A549 (cell line): Measurements from ENCODE around the gene SOX15. TPM values are rescaled to one million over a fixed set of nuclear protein-coding genes. Genes with fewer than 3 reads are reported as not detected.

ENCODE experiments used
- ATAC-seq, 2 experiments: fragments of 200-7000 bp in 1 of 2; fragments of >200 bp in 1 of 2; cut with Nextera tagmentation in 1 of 2; cut with Tn5 transposase in 1 of 2; 3 replicates each; pipeline versions ENCODE4 v1.8.0 to v1.9.1; 2018 to 2020; ENCODE audit warnings: mild to moderate bottlenecking in 1 of 2, moderate library complexity in 1 of 2
- CTCF ChIA-PET: fragments of 300-600 bp; sonication (Branson Sonifier 250); formaldehyde crosslinking; extraction: SDS; loops from one replicate; lab custom pipeline; 2021; ENCODE audit warnings: antibody characterized with exemption, inconsistent platforms; lab: Yijun Ruan, JAX
- POLR2A ChIA-PET: fragments of 350-600 bp; formaldehyde crosslinking; extraction: SDS; loops from one replicate; lab custom pipeline; 2021; ENCODE audit warnings: antibody characterized with exemption, inconsistent platforms; lab: Yijun Ruan, JAX
- DNase-seq, 2 experiments: peaks; one replicate each; pipeline versions ENCODE4 v3.0.0 to v3.0.0-alpha.2; 2011 to 2016; ENCODE audit warnings: low read depth in 1 of 2, low spot score in 1 of 2
- FAIRE-seq: peaks from 2 replicates; lab custom pipeline; 2011; peaks lifted over from hg19 to GRCh38; lab: Jason Lieb, UNC
- H3K27ac ChIP-seq, 2 experiments: fragments of >200 bp; sonication (Bioruptor Twin); formaldehyde crosslinking; 3 replicates each; pipeline ENCODE4 v1.5.1; 2016 to 2017
- H3K4me1 ChIP-seq: fragments of >200 bp; sonication (Bioruptor Twin); formaldehyde crosslinking; 3 replicates; pipeline ENCODE4 v1.6.1; 2016
- H3K4me2 ChIP-seq: fragments of >200 bp; sonication (Bioruptor Twin); formaldehyde crosslinking; 3 replicates; pipeline ENCODE4 v1.6.1; 2016
- H3K4me3 ChIP-seq: fragments of >200 bp; sonication (Bioruptor Twin); formaldehyde crosslinking; 3 replicates; pipeline ENCODE4 v1.5.1; 2016
- H3K9me3 ChIP-seq: fragments of >200 bp; sonication (Bioruptor Twin); formaldehyde crosslinking; 3 replicates; pipeline ENCODE4 v1.6.1; 2016
- BCL3 ChIP-seq: fragments of >200 bp; sonication (Bioruptor Twin); formaldehyde crosslinking; IDR thresholded peaks from 3 replicates; pipeline ENCODE4 v1.6.1; 2016
- CTCF ChIP-seq: fragments of >200 bp; sonication (Bioruptor Twin); formaldehyde crosslinking; IDR thresholded peaks from 3 replicates; pipeline ENCODE4 v1.5.1; 2016
- E2F6 ChIP-seq: IDR thresholded peaks from 2 replicates; pipeline ENCODE4 v1.6.1; 2012; ENCODE audit warnings: low read depth, borderline replicate concordance
- EHF ChIP-seq: fragments of 250-450 bp; sonication (Bioruptor Pico); IDR thresholded peaks from 2 replicates; pipeline ENCODE4 v1.5.0; 2020; ENCODE audit warnings: mild to moderate bottlenecking
- ESRRA ChIP-seq: fragments of 150-350 bp; IDR thresholded peaks from 2 replicates; pipeline ENCODE4 v1.6.1; 2014; ENCODE audit warnings: mild to moderate bottlenecking, low read length, borderline replicate concordance
- FOSB ChIP-seq: fragments of 250-450 bp; sonication (Bioruptor Pico); IDR thresholded peaks from 2 replicates; pipeline ENCODE4 v1.5.0; 2020; ENCODE audit warnings: mild to moderate bottlenecking, moderate library complexity
- FOSL2 ChIP-seq, 2 experiments: fragments of 450-650 bp in 1 of 2; fragments of >200 bp in 1 of 2; sonication (Bioruptor Twin) in 1 of 2; formaldehyde crosslinking; IDR thresholded peaks; 2 replicates each; pipeline versions ENCODE4 v1.5.0 to v1.6.1; 2016 to 2020; ENCODE audit warnings: mild to moderate bottlenecking in 1 of 2, moderate library complexity in 1 of 2
- FOXS1 ChIP-seq: fragments of 250-450 bp; sonication (Bioruptor Pico); IDR thresholded peaks from 2 replicates; pipeline ENCODE4 v1.5.0; 2020; ENCODE audit warnings: mild to moderate bottlenecking, moderate library complexity
- HEYL ChIP-seq: fragments of 250-450 bp; sonication (Bioruptor Pico); IDR thresholded peaks from 2 replicates; pipeline ENCODE4 v1.8.0; 2021; ENCODE audit warnings: mild to moderate bottlenecking, moderate library complexity
- HOXA7 ChIP-seq: fragments of 250-450 bp; sonication (Bioruptor Pico); IDR thresholded peaks from 2 replicates; pipeline ENCODE4 v1.5.0; 2020; ENCODE audit warnings: mild to moderate bottlenecking, moderate library complexity
- HOXB5 ChIP-seq: fragments of 250-450 bp; sonication (Bioruptor Pico); IDR thresholded peaks from 2 replicates; pipeline ENCODE4 v1.5.0; 2020; ENCODE audit warnings: mild to moderate bottlenecking, moderate library complexity
- MAX ChIP-seq: IDR thresholded peaks from 2 replicates; pipeline ENCODE4 v1.6.1; 2012
- MAZ ChIP-seq: fragments of 150-350 bp; IDR thresholded peaks from 2 replicates; pipeline ENCODE4 v1.6.1; 2014; ENCODE audit warnings: antibody characterized with exemption, low read depth, low read length, borderline replicate concordance
- NPAS2 ChIP-seq: fragments of 250-450 bp; sonication (Bioruptor Pico); IDR thresholded peaks from 2 replicates; pipeline ENCODE4 v1.8.0; 2022; ENCODE audit warnings: mild to moderate bottlenecking, moderate library complexity, borderline replicate concordance
- PHF8 ChIP-seq: fragments of 200-600 bp; sonication (generic); IDR thresholded peaks from 2 replicates; pipeline ENCODE4 v1.6.1; 2016; ENCODE audit warnings: low read depth, mild to moderate bottlenecking, antibody characterized with exemption, moderate library complexity, borderline replicate concordance
- POLR2AphosphoS2 ChIP-seq: conservative IDR thresholded peaks from 2 replicates; pipeline ENCODE4 v1.6.1; 2012; ENCODE audit warnings: low read length, improper control_type of control experiment, inconsistent platforms
- RAD21 ChIP-seq, 2 experiments: fragments of >200 bp in 1 of 2; sonication (Bioruptor Twin) in 1 of 2; formaldehyde crosslinking in 1 of 2; IDR thresholded peaks in 1 of 2; conservative IDR thresholded peaks in 1 of 2; 2 replicates in 1 of 2; 3 replicates in 1 of 2; pipeline ENCODE4 v1.6.1; 2012 to 2018; ENCODE audit warnings: inconsistent platforms in 1 of 2
- RFX5 ChIP-seq: fragments of 450-650 bp; IDR thresholded peaks from 2 replicates; pipeline ENCODE4 v1.7.1; 2014; ENCODE audit warnings: antibody characterized with exemption, mild to moderate bottlenecking, moderate library complexity
- RNF2 ChIP-seq: fragments of 200-600 bp; sonication (generic); IDR thresholded peaks from 2 replicates; pipeline ENCODE4 v1.6.1; 2016; ENCODE audit warnings: low read depth, mild to moderate bottlenecking, antibody characterized with exemption, moderate library complexity, borderline replicate concordance
- SMC3 ChIP-seq: fragments of >200 bp; sonication (Bioruptor Twin); formaldehyde crosslinking; IDR thresholded peaks from 3 replicates; pipeline ENCODE4 v1.6.1; 2018; ENCODE audit warnings: inconsistent platforms
- ZC3H11A ChIP-seq: fragments of 450-650 bp; IDR thresholded peaks from 2 replicates; pipeline ENCODE4 v1.6.1; 2014; ENCODE audit warnings: antibody characterized with exemption, mild to moderate bottlenecking
- ZSCAN20 ChIP-seq: fragments of 250-450 bp; sonication (Bioruptor Pico); IDR thresholded peaks from 2 replicates; pipeline ENCODE4 v1.8.0; 2022; ENCODE audit warnings: mild to moderate bottlenecking, moderate library complexity
- WGBS: methylation state at CpG from one replicate; pipeline ENCODE4 v1.1.6; 2017; ENCODE audit errors: missing lambda C conversion rate; 5-methylcytosine and 5-hydroxymethylcytosine counted together
- polyA plus RNA-seq, 4 experiments: library from polyadenylated mRNA; depleted of rRNA in 3 of 4; stranded (reverse); fragments of >200 nt; fragmentation: RNase III in 1 of 4; extraction: RNeasy Plus Mini Kit Qiagen cat#74134 plus additional on column Dnase treatment in 1 of 4; gene quantifications; 2 replicates in 3 of 4; 3 replicates in 1 of 4; pipeline ENCODE4 v1.2.3, GENCODE V29; 2011 to 2017
- TF ChIP-seq, protein P1 (sequence below): fragments of 150-350 bp; IDR thresholded peaks from 2 replicates; pipeline ENCODE4 v1.6.1; 2014; ENCODE audit warnings: low read depth, mild to moderate bottlenecking, low read length
- TF ChIP-seq, protein P2 (sequence below): fragments of >200 bp; sonication (Bioruptor Twin); formaldehyde crosslinking; IDR thresholded peaks from 2 replicates; pipeline ENCODE4 v1.6.1; 2016
- TF ChIP-seq, protein P3 (sequence below): fragments of 450-650 bp; IDR thresholded peaks from 2 replicates; pipeline ENCODE4 v1.6.1; 2014; ENCODE audit warnings: antibody characterized with exemption

The SOX15 gene
- polyA plus RNA-seq, 2 of the 4 experiments (the other 2 are of a cell fraction) = 0.05 to 0.19 TPM

GRCh38 chr17:7586673-7587419 lies 3.0 kb downstream of the SOX15 start (continued):
- peak; percentile 73 for TF ChIP-seq CTCF
- no peak for TF ChIP-seq BCL3
- TF ChIP-seq MAZ = no peak
- TF ChIP-seq, protein P1, sequence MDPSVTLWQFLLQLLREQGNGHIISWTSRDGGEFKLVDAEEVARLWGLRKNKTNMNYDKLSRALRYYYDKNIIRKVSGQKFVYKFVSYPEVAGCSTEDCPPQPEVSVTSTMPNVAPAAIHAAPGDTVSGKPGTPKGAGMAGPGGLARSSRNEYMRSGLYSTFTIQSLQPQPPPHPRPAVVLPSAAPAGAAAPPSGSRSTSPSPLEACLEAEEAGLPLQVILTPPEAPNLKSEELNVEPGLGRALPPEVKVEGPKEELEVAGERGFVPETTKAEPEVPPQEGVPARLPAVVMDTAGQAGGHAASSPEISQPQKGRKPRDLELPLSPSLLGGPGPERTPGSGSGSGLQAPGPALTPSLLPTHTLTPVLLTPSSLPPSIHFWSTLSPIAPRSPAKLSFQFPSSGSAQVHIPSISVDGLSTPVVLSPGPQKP = no peak
- TF ChIP-seq FOSB (CRISPR knock-in tag) = no peak
- TF ChIP-seq RAD21 (conservative IDR thresholded peaks at IDR 0.05 in 1 of 2, IDR thresholded peaks at IDR 0.05 in 1 of 2) = peak; percentile 48 to 65; a peak in 4 of 5 replicates
- TF ChIP-seq FOSL2 (IDR thresholded peaks at IDR 0.05) = no peak
- TF ChIP-seq FOSL2 (CRISPR knock-in tag; IDR thresholded peaks at IDR 0.05) = no peak
- no peak for TF ChIP-seq E2F6
- no peak for TF ChIP-seq EHF (CRISPR knock-in tag)
- peak; percentile 31; the same call in 2 of the 3 replicates for TF ChIP-seq SMC3
- no peak for TF ChIP-seq POLR2AphosphoS2
- no peak for TF ChIP-seq RFX5
- no peak for TF ChIP-seq ZSCAN20 (CRISPR knock-in tag)
- TF ChIP-seq, protein P2, sequence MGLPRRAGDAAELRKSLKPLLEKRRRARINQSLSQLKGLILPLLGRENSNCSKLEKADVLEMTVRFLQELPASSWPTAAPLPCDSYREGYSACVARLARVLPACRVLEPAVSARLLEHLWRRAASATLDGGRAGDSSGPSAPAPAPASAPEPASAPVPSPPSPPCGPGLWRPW = no peak
- no peak for TF ChIP-seq HEYL
- no peak for TF ChIP-seq ZC3H11A
- TF ChIP-seq MAX = no peak

GRCh38 chr17:7583253-7584109 lies 6.4 kb downstream of the SOX15 start, which contains the start of gene MPDU1:
Gene MPDU1 (plus strand): TSS chr17:7583852. CDS start chr17:7583863, 11 bp downstream.
- Histone ChIP-seq H3K27ac (peak within 1 kb of the TSS; percentile 91 to 96), H3K4me1 (peaks cover 50% of the 10 kb centered on the region), H3K4me3 (peak within 1 kb of the TSS; percentile 66), H3K4me2 (peak within 1 kb of the TSS; percentile 84), H3K9me3 (no peaks in the 10 kb centered on the region)
- peak; percentile 89 to 97 for DNase-seq
- ChIA-PET CTCF (interaction anchor here (0.9 to 12.1 kb wide), 12 partner anchors 8 to 267 kb away, joined by 3 to 184 read pairs (median 5); partner anchors contain the start of genes FXR2, SAT2, SENP3 and TMEM95), POLR2A (interaction anchor here (0.6 to 5.0 kb wide), 21 partner anchors 10 to 274 kb away, joined by 3 to 97 read pairs (median 5); partner anchors contain the start of genes DNAH2, FXR2, NAA38 and SAT2)
- 11% methylated on average over 59 of the region's 69 CpGs for WGBS
- peak; percentile 35 to 68 for ATAC-seq
- FAIRE-seq = peak; percentile 67
- TF ChIP-seq FOXS1 (CRISPR knock-in tag) (peak; percentile 86), RNF2 (no peak), HOXB5 (CRISPR knock-in tag) (peak; percentile 95), MAZ (no peak), NPAS2 (CRISPR knock-in tag) (peak; percentile 79), ESRRA (no peak), FOSB (CRISPR knock-in tag) (0 out of 2 replicates have a peak, but pooled peaks have one; percentile 78), HOXA7 (CRISPR knock-in tag) (no peak; the same call in none of the 2 replicates), SMC3 (no peak), HEYL (peak; percentile 75; the same call in 1 of the 2 replicates), PHF8 (peak; percentile 99)
- TF ChIP-seq, protein P1 = no peak
- TF ChIP-seq, protein P3, sequence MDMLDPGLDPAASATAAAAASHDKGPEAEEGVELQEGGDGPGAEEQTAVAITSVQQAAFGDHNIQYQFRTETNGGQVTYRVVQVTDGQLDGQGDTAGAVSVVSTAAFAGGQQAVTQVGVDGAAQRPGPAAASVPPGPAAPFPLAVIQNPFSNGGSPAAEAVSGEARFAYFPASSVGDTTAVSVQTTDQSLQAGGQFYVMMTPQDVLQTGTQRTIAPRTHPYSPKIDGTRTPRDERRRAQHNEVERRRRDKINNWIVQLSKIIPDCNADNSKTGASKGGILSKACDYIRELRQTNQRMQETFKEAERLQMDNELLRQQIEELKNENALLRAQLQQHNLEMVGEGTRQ = peak; percentile 57
